Transverse colon (tissue), 3 donors: ENCODE measurements around the gene CILP2.

ENCODE experiments used
- EP300 ChIP-seq: sonication (generic); formaldehyde crosslinking; IDR thresholded peaks from one replicate; pipeline ENCODE4 v1.6.1; 2017; ENCODE audit warnings: antibody characterized with exemption, low read depth
- POLR2A ChIP-seq: fragments of 450-650 bp; IDR thresholded peaks from one replicate; pipeline ENCODE4 v1.6.1; 2016; ENCODE audit warnings: antibody characterized with exemption, mild to moderate bottlenecking, moderate library complexity
- TF ChIP-seq, protein P1 (sequence below), 5 experiments: fragments of 200-600 bp in 3 of 5; fragments of 450-650 bp in 2 of 5; sonication (generic) in 3 of 5; IDR thresholded peaks; 1 replicate in 2 of 5; 2 replicates in 3 of 5; pipeline ENCODE4 v1.5.1; 2016 to 2017; ENCODE audit warnings: antibody characterized with exemption in 5 of 5, inconsistent platforms in 3 of 5, mild to moderate bottlenecking in 2 of 5, moderate library complexity in 1 of 5

DNA sequence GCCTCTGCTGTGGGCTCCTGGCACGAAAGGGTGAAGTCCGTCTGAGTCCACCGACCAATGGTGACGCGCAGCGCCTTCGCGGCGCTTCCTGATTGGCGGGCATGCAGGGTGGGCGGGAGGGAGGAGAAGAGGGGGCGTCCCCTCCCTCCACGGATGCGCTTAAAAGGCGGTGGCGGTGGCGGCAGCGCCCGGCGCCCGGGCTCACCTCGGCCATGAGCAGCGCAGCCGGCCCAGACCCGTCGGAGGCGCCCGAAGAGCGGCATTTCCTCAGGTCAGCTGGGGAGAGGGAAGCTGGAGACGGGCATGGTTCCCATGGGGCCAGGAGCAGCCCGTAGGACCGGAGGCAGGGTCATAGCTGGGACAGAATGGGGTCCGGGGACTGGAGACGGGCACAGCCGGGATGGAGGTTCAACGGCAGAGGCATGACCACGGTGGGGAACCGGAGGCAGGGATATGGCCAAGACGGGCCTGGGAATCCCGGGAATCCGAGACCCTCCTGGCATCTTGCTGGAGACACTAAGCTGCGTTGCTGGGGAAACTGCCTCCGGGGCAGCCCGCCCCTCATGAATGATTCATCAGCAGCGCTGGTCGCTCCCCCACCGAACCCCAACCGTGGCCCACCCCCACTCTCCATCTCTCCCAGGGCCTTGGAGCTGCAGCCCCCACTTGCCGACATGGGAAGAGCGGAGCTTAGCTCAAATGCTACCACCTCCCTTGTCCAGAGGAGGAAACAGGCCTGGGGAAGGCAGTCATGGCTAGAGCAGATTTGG, 9.2 kb upstream of the CILP2 start, which contains the start of gene YJEFN3:
- TF ChIP-seq, protein P1, sequence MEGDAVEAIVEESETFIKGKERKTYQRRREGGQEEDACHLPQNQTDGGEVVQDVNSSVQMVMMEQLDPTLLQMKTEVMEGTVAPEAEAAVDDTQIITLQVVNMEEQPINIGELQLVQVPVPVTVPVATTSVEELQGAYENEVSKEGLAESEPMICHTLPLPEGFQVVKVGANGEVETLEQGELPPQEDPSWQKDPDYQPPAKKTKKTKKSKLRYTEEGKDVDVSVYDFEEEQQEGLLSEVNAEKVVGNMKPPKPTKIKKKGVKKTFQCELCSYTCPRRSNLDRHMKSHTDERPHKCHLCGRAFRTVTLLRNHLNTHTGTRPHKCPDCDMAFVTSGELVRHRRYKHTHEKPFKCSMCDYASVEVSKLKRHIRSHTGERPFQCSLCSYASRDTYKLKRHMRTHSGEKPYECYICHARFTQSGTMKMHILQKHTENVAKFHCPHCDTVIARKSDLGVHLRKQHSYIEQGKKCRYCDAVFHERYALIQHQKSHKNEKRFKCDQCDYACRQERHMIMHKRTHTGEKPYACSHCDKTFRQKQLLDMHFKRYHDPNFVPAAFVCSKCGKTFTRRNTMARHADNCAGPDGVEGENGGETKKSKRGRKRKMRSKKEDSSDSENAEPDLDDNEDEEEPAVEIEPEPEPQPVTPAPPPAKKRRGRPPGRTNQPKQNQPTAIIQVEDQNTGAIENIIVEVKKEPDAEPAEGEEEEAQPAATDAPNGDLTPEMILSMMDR (IDR thresholded peaks at IDR 0.05): no peak
- no peak for TF ChIP-seq EP300
- TF ChIP-seq POLR2A: no peak
